Upper lobe of right lung (tissue), 1 donor: ENCODE data around the gene FGFRL1. TPM values are rescaled to one million over a fixed set of nuclear protein-coding genes. Genes with fewer than 3 reads are reported as not detected.

Source experiments
- ATAC-seq: fragments of 200-7000 bp; cut with Tn5 transposase; one replicate; pipeline ENCODE4 v1.9.1; 2020; ENCODE audit warnings: mild to moderate bottlenecking, moderate library complexity
- DNase-seq: peaks from one replicate; pipeline ENCODE4 v3.0.0-alpha.2; 2020
- H3K27ac ChIP-seq: fragments of 200-600 bp; one replicate; pipeline ENCODE4 v1.8.0; 2022
- H3K27me3 ChIP-seq: fragments of 200-600 bp; one replicate; pipeline ENCODE4 v1.8.0; 2022; ENCODE audit warnings: mild to moderate bottlenecking
- H3K36me3 ChIP-seq: fragments of 200-600 bp; one replicate; pipeline ENCODE4 v1.8.0; 2022
- H3K4me1 ChIP-seq: fragments of 200-600 bp; one replicate; pipeline ENCODE4 v1.8.0; 2022
- H3K4me3 ChIP-seq: fragments of 200-600 bp; one replicate; pipeline ENCODE4 v1.8.0; 2022; ENCODE audit warnings: mild to moderate bottlenecking
- H3K9me3 ChIP-seq: fragments of 200-600 bp; one replicate; pipeline ENCODE4 v1.8.0; 2022
- CTCF ChIP-seq: fragments of 200-600 bp; IDR thresholded peaks from one replicate; pipeline ENCODE4 v1.8.0; 2022; ENCODE audit warnings: antibody characterized with exemption
- intact Hi-C: fragments of 100-400 bp; cut with DNase I; formaldehyde crosslinking; loops from one replicate; pipeline ENCODE4 v1.11.0; 2022
- total RNA-seq: library from RNA; stranded (reverse); fragmentation: NEBNext Ultra II Directional; extraction: Animal tissue kit (Norgen Biotek cat#: 25700); gene quantifications from one replicate; pipeline ENCODE4 v1.2.1, GENCODE V29; 2021
- donor health status: DM: no; HTN: yes; CAD: no; lungs with severe emphysema.

Gene FGFRL1
- total RNA-seq, 1 donor from 2014 or later: 25.2 TPM

- Histone ChIP-seq H3K9me3 (no peaks in the 10 kb centered on the region), H3K36me3 (peaks cover 34% of the 10 kb centered on the region), H3K4me3 (no peak overlapping the region), H3K4me1 (no peaks in the 10 kb centered on the region), H3K27me3 (no peaks in the 10 kb centered on the region), H3K27ac (no peak overlapping the region)
- no peak for DNase-seq
- TF ChIP-seq CTCF: no peak
- intact Hi-C loops: no loop called here
- ATAC-seq: no peak
These were observed 46.2 kb upstream of the FGFRL1 start for GRCh38 chr4:965048-965765.

GRCh38 chr4:965766-966134, 45.7 kb upstream of the FGFRL1 start:
- ATAC-seq (no peak), DNase-seq (no peak)
- no peak for TF ChIP-seq CTCF
- Histone ChIP-seq H3K9me3 (no peaks in the 10 kb centered on the region), H3K27ac (no peak overlapping the region), H3K27me3 (no peaks in the 10 kb centered on the region), H3K36me3 (peaks cover 34% of the 10 kb centered on the region), H3K4me3 (no peak overlapping the region), H3K4me1 (no peaks in the 10 kb centered on the region)
- intact Hi-C loops: no loop called here

- H3K4me1 ChIP-seq: peaks cover under 1% of the 10 kb centered on the region
- H3K27me3 ChIP-seq: no peaks in the 10 kb centered on the region
- DNase-seq (no peak), ATAC-seq (no peak)
- peaks cover 32% of the 10 kb centered on the region for H3K36me3 ChIP-seq
- H3K9me3 ChIP-seq: no peaks in the 10 kb centered on the region
- H3K27ac ChIP-seq: no peak overlapping the region
- no peak overlapping the region for H3K4me3 ChIP-seq
- intact Hi-C loops: no loop called here
- no peak for TF ChIP-seq CTCF
These were observed 44.9 kb upstream of the FGFRL1 start for GRCh38 chr4:966266-967112.

- no peak overlapping the region for H3K27ac ChIP-seq
- peaks cover 23% of the 10 kb centered on the region for H3K36me3 ChIP-seq
- no peak for TF ChIP-seq CTCF
- peaks cover 9% of the 10 kb centered on the region for H3K4me1 ChIP-seq
- no peaks in the 10 kb centered on the region for H3K27me3 ChIP-seq
- no peak overlapping the region for H3K4me3 ChIP-seq
- no peak for DNase-seq
- no peak for ATAC-seq
- intact Hi-C loops: no loop called here
- no peaks in the 10 kb centered on the region for H3K9me3 ChIP-seq
These were observed 44.0 kb upstream of the FGFRL1 start for GRCh38 chr4:967113-968104.

- TF ChIP-seq CTCF: no peak
- DNase-seq: no peak
- no peak for ATAC-seq
- H3K27ac ChIP-seq: no peak overlapping the region
- intact Hi-C loops: no loop called here
- peaks cover 13% of the 10 kb centered on the region for H3K4me1 ChIP-seq
- no peaks in the 10 kb centered on the region for H3K27me3 ChIP-seq
- no peak overlapping the region for H3K4me3 ChIP-seq
- H3K9me3 ChIP-seq: no peaks in the 10 kb centered on the region
- peaks cover 16% of the 10 kb centered on the region for H3K36me3 ChIP-seq
These were observed 43.2 kb upstream of the FGFRL1 start for GRCh38 chr4:968221-968620.
